ENCODE results near the gene CDH23. TPM values are rescaled to one million over a fixed set of nuclear protein-coding genes. Genes with fewer than 3 reads are reported as not detected.

Gene CDH23
- total and polyA plus RNA-seq, 2 donors (not counting 1 experiment from before 2014, with no cell fraction given): 0.37 to 0.89 TPM

DNA sequence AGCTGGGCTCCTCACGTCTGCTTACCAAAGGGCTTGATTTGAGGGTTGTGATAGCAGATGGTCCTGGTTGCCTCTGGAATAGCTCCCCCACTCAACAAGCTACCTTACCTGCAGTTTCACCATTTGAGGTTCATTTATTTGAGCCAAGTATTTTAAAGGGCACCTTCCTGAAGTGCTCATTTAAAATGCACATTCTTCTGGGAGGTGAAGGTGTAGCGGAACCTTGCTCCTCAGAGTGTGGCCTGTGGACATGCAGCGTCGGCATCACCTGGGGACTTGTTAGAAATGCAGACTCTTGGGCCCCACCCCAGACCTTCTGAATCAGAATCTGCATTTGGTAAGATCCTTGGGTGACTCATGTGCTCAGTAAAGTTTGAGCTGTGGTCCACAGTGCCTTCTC, 2.3 kb downstream of the CDH23 start:
- DNase-seq (no peak), ATAC-seq (ENCODE audit: low read depth) (no peak)
- H3K9ac ChIP-seq (ENCODE audit: low read length): no peak overlapping the region
- Mint-ChIP-seq H3K4me1 (peaks cover 11% of the 10 kb centered on the region), H3K4me3 (no peak overlapping the region), H3K9me3 (ENCODE audit: insufficient read depth) (no peaks in the 10 kb centered on the region), H3K27ac (no peak overlapping the region), H3K27me3 (peaks cover 42% of the 10 kb centered on the region)
- no peaks in the 10 kb centered on the region for H4K20me1 ChIP-seq (ENCODE audit: control insufficient read depth, insufficient read depth, low read length, poor library complexity, severe bottlenecking)
- no peak overlapping the region for H3K27ac ChIP-seq (ENCODE audit: low read length in 2 of 2)
- ChIA-PET CTCF (interaction anchor here (1.9 to 5.2 kb wide), 2 partner anchors 171 to 412 kb away, joined by 10 to 42 read pairs; no protein-coding TSS in a partner anchor), POLR2A (interaction anchor here (0.6 to 0.8 kb wide), 3 partner anchors 80 to 667 kb away, joined by 3 to 4 read pairs (median 4); partner anchors contain the start of gene SLC29A3)
- H3K4me2 ChIP-seq (replicated peaks; ENCODE audit: low read depth, low read length, poor library complexity, severe bottlenecking): no peak overlapping the region
- H3K4me3 ChIP-seq (ENCODE audit: control extremely low read depth in 1 of 5, extremely low read depth in 1 of 5, insufficient read depth in 1 of 5, low read depth in 2 of 5, low read length in 4 of 5): no peak overlapping the region
- 98% methylated on average over 3 of the region's 4 CpGs for WGBS (ENCODE audit: insufficient coverage)
- intact Hi-C loops (cut with micrococcal nuclease): loop anchor here (5.0 kb wide), 2 partner anchors 173 to 308 kb away; no protein-coding TSS in a partner anchor
- H2AFZ ChIP-seq (ENCODE audit: insufficient read depth, low read depth, low read length, poor library complexity, severe bottlenecking): no peak overlapping the region
- H3K36me3 ChIP-seq (replicated peaks in 1 of 2; ENCODE audit: control extremely low read depth in 1 of 2, control insufficient read depth in 1 of 2, extremely low read depth in 1 of 2, insufficient read depth in 2 of 2, low read length in 1 of 2): no peaks in the 10 kb centered on the region
- H3K4me1 ChIP-seq (ENCODE audit: control insufficient read depth in 2 of 2, insufficient read depth in 2 of 2, low read length in 2 of 2): peaks cover 17% of the 10 kb centered on the region in 2 donors
- H3K79me2 ChIP-seq (ENCODE audit: control insufficient read depth, insufficient read depth, low read length): no peaks in the 10 kb centered on the region
- peaks cover 0 to 10% (median 0%) of the 10 kb centered on the region in 3 donors for H3K9me3 ChIP-seq (ENCODE audit: control extremely low read depth in 1 of 3, control insufficient read depth in 2 of 3, insufficient read depth in 1 of 3, low read length in 2 of 3)
- no peak for TF ChIP-seq EZH2 (IDR thresholded peaks at IDR 0.05; ENCODE audit: borderline replicate concordance, insufficient read depth, low read depth, low read length, poor library complexity, severe bottlenecking)
- TF ChIP-seq, protein P1, sequence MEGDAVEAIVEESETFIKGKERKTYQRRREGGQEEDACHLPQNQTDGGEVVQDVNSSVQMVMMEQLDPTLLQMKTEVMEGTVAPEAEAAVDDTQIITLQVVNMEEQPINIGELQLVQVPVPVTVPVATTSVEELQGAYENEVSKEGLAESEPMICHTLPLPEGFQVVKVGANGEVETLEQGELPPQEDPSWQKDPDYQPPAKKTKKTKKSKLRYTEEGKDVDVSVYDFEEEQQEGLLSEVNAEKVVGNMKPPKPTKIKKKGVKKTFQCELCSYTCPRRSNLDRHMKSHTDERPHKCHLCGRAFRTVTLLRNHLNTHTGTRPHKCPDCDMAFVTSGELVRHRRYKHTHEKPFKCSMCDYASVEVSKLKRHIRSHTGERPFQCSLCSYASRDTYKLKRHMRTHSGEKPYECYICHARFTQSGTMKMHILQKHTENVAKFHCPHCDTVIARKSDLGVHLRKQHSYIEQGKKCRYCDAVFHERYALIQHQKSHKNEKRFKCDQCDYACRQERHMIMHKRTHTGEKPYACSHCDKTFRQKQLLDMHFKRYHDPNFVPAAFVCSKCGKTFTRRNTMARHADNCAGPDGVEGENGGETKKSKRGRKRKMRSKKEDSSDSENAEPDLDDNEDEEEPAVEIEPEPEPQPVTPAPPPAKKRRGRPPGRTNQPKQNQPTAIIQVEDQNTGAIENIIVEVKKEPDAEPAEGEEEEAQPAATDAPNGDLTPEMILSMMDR (IDR thresholded peaks at IDR 0.05): no peak
- H3K27me3 ChIP-seq (replicated peaks in 1 of 4; ENCODE audit: control extremely low read depth in 1 of 4, control insufficient read depth in 3 of 4, insufficient read depth in 4 of 4, low read length in 3 of 4): peaks cover 0 to 47% (median 20%) of the 10 kb centered on the region in 4 experiments

- DNase-seq: no peak
- H3K27ac Mint-ChIP-seq: no peak overlapping the region
Observed at GRCh38 chr10:71399946-71400345, 3.2 kb downstream of the CDH23 start.

More at GRCh38 chr10:71399946-71400345, 3.2 kb downstream of the CDH23 start:
- ChIA-PET POLR2A (no interaction called here), CTCF (interaction anchor here (0.9 kb wide), 1 partner anchor 14 kb away, joined by 3 read pairs; no protein-coding TSS in a partner anchor)
- H3K4me3 ChIP-seq (ENCODE audit: control extremely low read depth in 1 of 5, extremely low read depth in 1 of 5, insufficient read depth in 1 of 5, low read depth in 2 of 5, low read length in 4 of 5): no peak overlapping the region
- TF ChIP-seq, protein P1 (IDR thresholded peaks at IDR 0.05): no peak
- no peak for TF ChIP-seq EZH2 (IDR thresholded peaks at IDR 0.05; ENCODE audit: borderline replicate concordance, insufficient read depth, low read depth, low read length, poor library complexity, severe bottlenecking)
- Mint-ChIP-seq H3K9me3 (ENCODE audit: insufficient read depth) (no peaks in the 10 kb centered on the region), H3K4me1 (peaks cover 11% of the 10 kb centered on the region), H3K4me3 (no peak overlapping the region), H3K27me3 (peaks cover 38% of the 10 kb centered on the region)
- peaks cover 0 to 39% (median 20%) of the 10 kb centered on the region in 4 experiments for H3K27me3 ChIP-seq (replicated peaks in 1 of 4; ENCODE audit: control extremely low read depth in 1 of 4, control insufficient read depth in 3 of 4, insufficient read depth in 4 of 4, low read length in 3 of 4)
- H3K9me3 ChIP-seq (ENCODE audit: control extremely low read depth in 1 of 3, control insufficient read depth in 2 of 3, insufficient read depth in 1 of 3, low read length in 2 of 3): peaks cover 0 to 9% (median 0%) of the 10 kb centered on the region in 3 donors
- H3K9ac ChIP-seq (ENCODE audit: low read length): no peak overlapping the region
- no peaks in the 10 kb centered on the region for H3K79me2 ChIP-seq (ENCODE audit: control insufficient read depth, insufficient read depth, low read length)
- H3K4me2 ChIP-seq (replicated peaks; ENCODE audit: low read depth, low read length, poor library complexity, severe bottlenecking): no peak overlapping the region
- no peak overlapping the region for H3K27ac ChIP-seq (ENCODE audit: low read length in 2 of 2)
- peaks cover 17% of the 10 kb centered on the region in 2 donors for H3K4me1 ChIP-seq (ENCODE audit: control insufficient read depth in 2 of 2, insufficient read depth in 2 of 2, low read length in 2 of 2)
- ATAC-seq (ENCODE audit: low read depth): no peak
- intact Hi-C loops (cut with micrococcal nuclease): loop anchor here (5.0 kb wide), 2 partner anchors 172 to 307 kb away; no protein-coding TSS in a partner anchor
- H4K20me1 ChIP-seq (ENCODE audit: control insufficient read depth, insufficient read depth, low read length, poor library complexity, severe bottlenecking): no peaks in the 10 kb centered on the region
- no peaks in the 10 kb centered on the region for H3K36me3 ChIP-seq (replicated peaks in 1 of 2; ENCODE audit: control extremely low read depth in 1 of 2, control insufficient read depth in 1 of 2, extremely low read depth in 1 of 2, insufficient read depth in 2 of 2, low read length in 1 of 2)
- WGBS (ENCODE audit: insufficient coverage): 82% methylated on average over 2 of the region's 5 CpGs
- H2AFZ ChIP-seq (ENCODE audit: insufficient read depth, low read depth, low read length, poor library complexity, severe bottlenecking): no peak overlapping the region
